DND-41 (cell line): ENCODE results near the gene SND1.

Experiments used
- CTCF ChIP-seq: IDR thresholded peaks from 2 replicates; pipeline ENCODE4 v1.5.1; 2012; ENCODE audit warnings: borderline replicate concordance, low read length, moderate library complexity, mild to moderate bottlenecking; ENCODE audit not compliant: poor library complexity, severe bottlenecking; ENCODE audit errors: extremely low read depth
- EZH2 ChIP-seq: IDR thresholded peaks from 3 replicates; pipeline ENCODE4 v1.6.1; 2012; ENCODE audit warnings: borderline replicate concordance, low read depth, mild to moderate bottlenecking, moderate library complexity, low read length, inconsistent platforms; ENCODE audit not compliant: severe bottlenecking

GRCh38 chr7:127828843-127829500, 177.0 kb downstream of the SND1 start:
- TF ChIP-seq CTCF = no peak
- no peak for TF ChIP-seq EZH2
